Activated CD4-positive, alpha-beta T cell treated with anti-CD3 and anti-CD28 coated beads for 48 hours (primary cell): ENCODE measurements around the gene PTPRM.
A peak's percentile ranks its signal among the peaks of the same experiment; 100 is the strongest.

Experiments
- DNase-seq: peaks from one replicate; pipeline ENCODE4 v3.0.0-alpha.2; 2020

The PTPRM gene

GRCh38 chr18:8349608-8350323 is 782.6 kb downstream of the PTPRM start:
- DNase-seq, result no peak

DNA sequence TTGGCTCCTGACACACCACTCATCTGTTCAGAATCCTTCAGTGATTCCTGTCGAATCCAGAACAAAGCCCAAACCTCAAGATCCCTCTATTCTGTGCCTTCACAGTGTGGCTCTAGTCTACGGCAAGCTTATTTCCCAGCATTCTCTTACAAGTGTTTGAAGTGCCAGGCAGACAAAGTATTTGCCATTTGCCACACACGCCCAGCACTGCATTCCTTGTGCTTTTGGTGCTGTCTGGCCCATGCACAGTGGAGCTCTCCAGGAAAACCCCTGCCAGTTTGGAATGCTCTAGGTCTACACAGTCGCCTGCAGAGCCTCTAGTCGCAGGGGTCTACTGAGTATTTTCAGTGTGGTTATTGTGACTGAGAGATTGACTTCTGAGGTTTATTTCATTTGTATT is 783.5 kb downstream of the PTPRM start:
- DNase-seq, result no peak

GRCh38 chr18:8351161-8351560 is 784.0 kb downstream of the PTPRM start:
- DNase-seq, result no peak

GRCh38 chr18:8354304-8354703 is 787.2 kb downstream of the PTPRM start:
- DNase-seq, result no peak

GRCh38 chr18:8356001-8356400 is 788.9 kb downstream of the PTPRM start:
- DNase-seq, result no peak

DNA sequence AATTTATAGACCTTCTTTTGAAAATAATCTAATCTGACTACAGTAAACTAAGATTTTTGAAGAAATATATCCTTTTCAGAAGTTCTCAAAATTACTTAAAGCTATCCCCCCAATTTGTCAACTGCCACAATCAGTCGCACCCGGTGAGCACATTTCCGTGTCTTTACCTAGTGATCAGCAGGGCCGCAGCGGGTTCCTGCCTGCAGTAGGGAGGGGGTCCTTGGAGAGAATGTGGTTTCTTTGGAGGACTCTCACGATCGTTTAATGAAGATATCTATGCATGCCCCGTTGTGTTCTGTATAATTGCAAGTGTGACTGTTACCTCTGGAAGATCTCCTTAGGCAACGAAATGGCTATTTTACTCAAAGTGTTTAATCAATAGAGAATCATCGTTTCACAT is 790.2 kb downstream of the PTPRM start:
- DNase-seq, result no peak

GRCh38 chr18:8358033-8358765 is 791.1 kb downstream of the PTPRM start:
- DNase-seq, result no peak

- no peak for DNase-seq
Measured at GRCh38 chr18:8359076-8359475, 792.0 kb downstream of the PTPRM start.

GRCh38 chr18:8359481-8359880 is 792.4 kb downstream of the PTPRM start:
- DNase-seq, result no peak

GRCh38 chr18:8361941-8362471 is 794.9 kb downstream of the PTPRM start:
- DNase-seq, result no peak

GRCh38 chr18:8362863-8363262 is 795.7 kb downstream of the PTPRM start:
- no peak for DNase-seq

GRCh38 chr18:8364385-8364784 is 797.3 kb downstream of the PTPRM start:
- DNase-seq, result no peak

GRCh38 chr18:8365006-8365405 is 797.9 kb downstream of the PTPRM start:
- no peak for DNase-seq

- DNase-seq, result no peak
Measured at GRCh38 chr18:8365528-8365927, 798.4 kb downstream of the PTPRM start.

GRCh38 chr18:8366070-8366469 is 799.0 kb downstream of the PTPRM start:
- DNase-seq, result no peak

DNA sequence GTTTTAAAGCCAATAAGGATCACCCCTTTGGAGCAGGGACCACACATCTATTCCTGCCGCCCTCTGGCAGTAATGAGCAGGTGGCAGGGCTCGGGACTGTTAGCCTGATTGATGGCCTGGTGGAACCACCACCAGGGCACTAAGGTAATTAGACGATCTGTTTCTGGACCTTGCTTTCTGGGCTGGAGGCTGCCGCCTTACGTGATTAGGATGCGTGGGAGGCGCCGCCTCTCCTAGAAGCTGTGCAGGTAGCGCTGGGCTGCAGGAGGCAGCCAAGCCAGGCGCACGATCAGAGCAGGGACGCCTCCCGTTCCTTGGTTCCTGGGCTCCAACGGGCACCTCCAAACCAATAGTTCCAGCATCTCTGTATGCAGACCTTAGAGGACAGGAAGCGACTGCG is 799.5 kb downstream of the PTPRM start:
- DNase-seq, result no peak

DNA sequence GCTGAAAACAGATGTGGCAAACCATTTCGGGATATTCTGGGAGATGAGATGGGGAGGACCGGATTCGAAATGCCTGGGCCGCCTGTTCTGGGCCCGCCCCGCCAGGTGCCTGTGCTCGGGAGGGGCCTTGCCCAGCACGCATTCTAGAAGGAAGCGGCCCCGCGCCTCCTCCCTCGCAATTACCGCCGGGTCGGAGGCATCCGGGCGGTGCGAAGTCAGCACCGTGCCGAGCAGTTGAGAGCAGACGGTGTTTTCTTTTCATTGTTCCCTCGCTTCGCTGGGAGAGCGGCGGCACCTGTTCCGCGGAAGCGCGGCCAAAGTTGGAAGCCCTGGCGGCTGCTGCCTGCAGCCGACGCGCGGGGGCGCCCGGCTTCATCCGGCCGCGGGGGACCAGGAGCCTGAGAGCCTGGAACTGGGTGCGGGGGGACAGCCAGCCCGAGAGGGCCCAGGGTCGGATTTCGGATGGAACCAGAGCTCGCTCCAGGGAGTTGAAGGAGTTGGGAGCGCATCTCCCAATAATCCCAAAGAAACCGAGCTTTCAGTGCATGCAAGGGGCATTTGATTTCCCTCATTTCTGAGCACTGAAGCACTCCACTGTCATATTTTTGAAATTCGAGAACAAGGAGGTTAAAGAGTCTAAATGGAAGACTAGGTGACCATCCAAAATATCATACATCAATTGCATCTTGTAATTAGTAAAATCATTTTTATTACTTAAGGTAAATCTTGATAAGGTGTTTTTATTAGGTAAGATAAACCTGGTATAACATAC is 800.3 kb downstream of the PTPRM start:
- peak; percentile 46 for DNase-seq

DNA sequence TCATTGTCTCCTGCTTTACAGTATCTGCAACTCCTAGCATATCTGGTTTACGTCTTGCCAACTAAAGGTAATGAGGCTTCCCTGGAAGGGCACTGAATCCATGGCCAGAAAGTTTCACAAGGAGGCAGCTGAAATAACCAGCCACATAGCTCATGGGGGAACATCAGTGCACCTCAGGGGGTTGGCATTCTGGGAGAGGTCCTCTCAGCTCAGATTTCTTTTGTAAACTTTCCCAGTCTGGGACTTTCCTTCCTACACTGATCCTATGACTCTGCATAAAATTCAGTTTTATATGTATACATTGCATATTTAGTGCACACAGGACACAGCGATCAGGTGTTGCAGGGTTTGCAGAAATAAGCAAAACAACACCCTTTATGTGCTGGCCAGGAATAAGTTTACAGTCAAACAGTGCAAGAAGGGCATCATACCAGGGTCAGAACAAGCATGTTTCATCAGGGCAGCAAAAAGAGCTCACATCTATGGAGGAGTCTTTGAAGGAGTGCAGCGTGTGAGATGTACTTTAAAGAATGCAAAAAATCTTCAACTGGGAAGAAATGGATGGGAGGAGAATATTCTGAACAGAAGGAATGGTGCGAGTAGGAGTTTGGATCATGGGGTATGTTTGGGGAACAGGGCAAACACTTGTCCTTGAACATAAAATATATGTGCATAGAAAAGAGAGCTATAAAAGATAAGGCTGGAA is 801.5 kb downstream of the PTPRM start:
- DNase-seq, result no peak

- no peak for DNase-seq
Measured at GRCh38 chr18:8373486-8373885, 806.4 kb downstream of the PTPRM start.

DNA sequence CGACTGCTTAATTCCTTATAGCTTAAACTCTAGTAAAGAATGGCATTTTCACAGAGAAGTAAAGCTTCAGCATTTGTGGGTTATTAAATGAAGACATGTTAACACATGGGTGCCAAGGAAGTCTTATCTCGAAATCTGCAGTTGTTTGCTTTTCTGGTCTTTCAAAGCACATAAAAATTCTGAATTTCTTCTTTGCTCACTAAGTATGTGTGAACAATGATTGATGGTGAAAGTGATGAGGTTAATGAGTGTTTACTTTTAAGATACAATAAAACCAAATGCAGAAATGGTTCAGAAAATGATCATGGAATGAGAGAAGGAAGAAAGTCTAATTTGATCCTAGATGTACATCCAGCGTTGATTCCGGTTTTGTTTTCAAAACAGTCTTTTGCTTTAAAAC is 807.6 kb downstream of the PTPRM start:
- DNase-seq, result no peak

DNA sequence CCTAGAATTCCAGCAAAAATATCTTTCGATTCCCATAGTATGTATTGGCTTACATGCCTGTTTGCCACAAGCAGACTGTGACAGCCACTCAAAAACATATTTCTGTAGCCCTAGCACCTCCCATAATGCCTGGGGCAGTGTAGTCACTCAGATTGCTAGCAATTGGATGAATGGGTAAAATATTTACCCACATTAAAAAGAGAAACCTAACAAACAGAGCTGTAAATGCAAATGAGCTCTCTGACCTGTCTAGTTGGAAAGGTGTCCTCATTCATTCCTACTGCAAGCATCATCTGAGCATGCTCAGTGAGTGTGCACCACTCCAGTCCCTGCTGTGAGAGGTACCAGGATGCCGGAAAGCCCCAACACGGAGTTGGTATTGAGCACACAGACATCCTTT is 808.1 kb downstream of the PTPRM start:
- DNase-seq, result no peak

- no peak for DNase-seq
Measured at GRCh38 chr18:8376113-8376512, 809.0 kb downstream of the PTPRM start.
